MM.1S (cell line): Measurements from ENCODE around the gene ADK.

ENCODE experiments used
- DNase-seq: peaks from one replicate; pipeline ENCODE4 v3.0.0-alpha.2; 2015
- H2AFZ ChIP-seq: fragments of 300-600 bp; sonication (generic); 2 replicates; pipeline ENCODE4 v1.6.0; 2016; ENCODE audit warnings: antibody characterized with exemption, low read length
- H3F3A ChIP-seq: fragments of 300-600 bp; sonication (generic); 2 replicates; pipeline ENCODE4 v1.6.1; 2016; ENCODE audit warnings: mild to moderate bottlenecking, antibody characterized with exemption, low read length, moderate library complexity, mixed read lengths; ENCODE audit not compliant: insufficient read depth
- H3K27ac ChIP-seq: fragments of 300-600 bp; sonication (generic); 2 replicates; pipeline ENCODE4 v1.5.1; 2016; ENCODE audit warnings: mild to moderate bottlenecking, low read length
- H3K27me3 ChIP-seq: fragments of 300-600 bp; sonication (generic); replicated peaks from 2 replicates; pipeline ENCODE4 v1.6.0; 2016; ENCODE audit warnings: low read length; ENCODE audit not compliant: insufficient read depth
- H3K36me3 ChIP-seq: fragments of 300-600 bp; sonication (generic); replicated peaks from 2 replicates; pipeline ENCODE4 v1.6.1; 2016; ENCODE audit warnings: mild to moderate bottlenecking, low read length, mixed read lengths; ENCODE audit not compliant: insufficient read depth
- H3K4me1 ChIP-seq: fragments of 300-600 bp; sonication (generic); 2 replicates; pipeline ENCODE4 v1.6.1; 2016; ENCODE audit warnings: low read length, mixed read lengths
- H3K4me2 ChIP-seq: fragments of 300-600 bp; sonication (generic); 2 replicates; pipeline ENCODE4 v1.6.0; 2016; ENCODE audit warnings: low read depth, low read length
- H3K4me3 ChIP-seq: fragments of 300-600 bp; sonication (generic); 2 replicates; pipeline ENCODE4 v1.5.1; 2016; ENCODE audit warnings: low read length, mixed read lengths
- H3K79me2 ChIP-seq: fragments of 300-600 bp; sonication (generic); 2 replicates; pipeline ENCODE4 v1.6.1; 2016; ENCODE audit warnings: mixed run types, low read length, mixed read lengths
- H3K9ac ChIP-seq: fragments of 300-600 bp; sonication (generic); 2 replicates; pipeline ENCODE4 v1.6.1; 2016; ENCODE audit warnings: low read length, mixed read lengths
- H3K9me2 ChIP-seq: fragments of 300-600 bp; sonication (generic); replicated peaks from 2 replicates; pipeline ENCODE4 v1.6.1; 2016; ENCODE audit warnings: mild to moderate bottlenecking, low read length, mixed read lengths; ENCODE audit not compliant: insufficient read depth
- H3K9me3 ChIP-seq: fragments of 300-600 bp; sonication (generic); replicated peaks from 2 replicates; pipeline ENCODE4 v1.6.1; 2016; ENCODE audit warnings: mild to moderate bottlenecking, low read length, mixed read lengths; ENCODE audit not compliant: insufficient read depth
- H4K20me1 ChIP-seq: fragments of 300-600 bp; sonication (generic); 2 replicates; pipeline ENCODE4 v1.6.1; 2016; ENCODE audit warnings: mild to moderate bottlenecking, low read length, moderate library complexity, mixed read lengths; ENCODE audit not compliant: insufficient read depth
- CTCF ChIP-seq: fragments of 300-600 bp; sonication (generic); IDR thresholded peaks from 2 replicates; pipeline ENCODE4 v1.5.1; 2016; ENCODE audit warnings: antibody characterized with exemption, low read length, mixed read lengths
- EZH2 ChIP-seq: fragments of 300-600 bp; sonication (generic); optimal IDR thresholded peaks from 2 replicates; pipeline ENCODE3; 2017; ENCODE audit warnings: low read depth, mild to moderate bottlenecking, antibody characterized with exemption, low read length, mixed read lengths
- EZH2phosphoT487 ChIP-seq: fragments of 300-600 bp; sonication (generic); IDR thresholded peaks from 2 replicates; pipeline ENCODE4 v1.6.1; 2018; ENCODE audit warnings: antibody characterized with exemption, low read length

Gene ADK

GRCh38 chr10:74628136-74628535, 477.1 kb downstream of the ADK start:
- no peaks in the 10 kb centered on the region for H3K36me3 ChIP-seq
- no peaks in the 10 kb centered on the region for H3K9me2 ChIP-seq
- H3K9ac ChIP-seq = no peak overlapping the region
- TF ChIP-seq CTCF = no peak
- TF ChIP-seq EZH2 = no peak
- TF ChIP-seq EZH2phosphoT487 = no peak
- no peaks in the 10 kb centered on the region for H4K20me1 ChIP-seq
- H3K4me3 ChIP-seq = no peak overlapping the region
- no peak overlapping the region for H3K4me2 ChIP-seq
- DNase-seq = no peak
- no peaks in the 10 kb centered on the region for H3K27me3 ChIP-seq
- no peaks in the 10 kb centered on the region for H3K4me1 ChIP-seq
- no peak overlapping the region for H3K27ac ChIP-seq
- no peaks in the 10 kb centered on the region for H3K79me2 ChIP-seq
- H2AFZ ChIP-seq = no peak overlapping the region
- H3F3A ChIP-seq = no peaks in the 10 kb centered on the region
- no peaks in the 10 kb centered on the region for H3K9me3 ChIP-seq

- Histone ChIP-seq H3K4me2 (no peak overlapping the region), H3K9me3 (no peaks in the 10 kb centered on the region), H3K36me3 (no peaks in the 10 kb centered on the region), H3K9ac (no peak overlapping the region), H3F3A (no peaks in the 10 kb centered on the region), H3K4me3 (no peak overlapping the region), H3K27me3 (no peaks in the 10 kb centered on the region), H3K4me1 (no peaks in the 10 kb centered on the region), H4K20me1 (no peaks in the 10 kb centered on the region), H3K9me2 (no peaks in the 10 kb centered on the region), H3K27ac (no peak overlapping the region), H2AFZ (no peak overlapping the region), H3K79me2 (no peaks in the 10 kb centered on the region)
- DNase-seq = no peak
- TF ChIP-seq EZH2 = no peak
- no peak for TF ChIP-seq CTCF
- TF ChIP-seq EZH2phosphoT487 = no peak
Observed at GRCh38 chr10:74634995-74635536, 484.0 kb downstream of the ADK start.

- no peaks in the 10 kb centered on the region for H3K36me3 ChIP-seq
- no peak overlapping the region for H3K9ac ChIP-seq
- no peaks in the 10 kb centered on the region for H4K20me1 ChIP-seq
- no peak overlapping the region for H3K4me3 ChIP-seq
- TF ChIP-seq CTCF = no peak
- no peak for TF ChIP-seq EZH2phosphoT487
- TF ChIP-seq EZH2 = no peak
- H2AFZ ChIP-seq = no peak overlapping the region
- no peak overlapping the region for H3K4me2 ChIP-seq
- no peaks in the 10 kb centered on the region for H3K9me2 ChIP-seq
- H3K9me3 ChIP-seq = no peaks in the 10 kb centered on the region
- H3K79me2 ChIP-seq = no peaks in the 10 kb centered on the region
- no peak overlapping the region for H3K27ac ChIP-seq
- DNase-seq = no peak
- H3K4me1 ChIP-seq = no peaks in the 10 kb centered on the region
- H3F3A ChIP-seq = no peaks in the 10 kb centered on the region
- no peaks in the 10 kb centered on the region for H3K27me3 ChIP-seq
Observed at GRCh38 chr10:74635655-74636054, 484.6 kb downstream of the ADK start.
